ENCODE measurements around the gene RTKN2. TPM values are rescaled to one million over a fixed set of nuclear protein-coding genes. Genes with fewer than 3 reads are reported as not detected.

RTKN2 gene
- total RNA-seq, 1 donor from 2014 or later = 3.9 TPM

DNA sequence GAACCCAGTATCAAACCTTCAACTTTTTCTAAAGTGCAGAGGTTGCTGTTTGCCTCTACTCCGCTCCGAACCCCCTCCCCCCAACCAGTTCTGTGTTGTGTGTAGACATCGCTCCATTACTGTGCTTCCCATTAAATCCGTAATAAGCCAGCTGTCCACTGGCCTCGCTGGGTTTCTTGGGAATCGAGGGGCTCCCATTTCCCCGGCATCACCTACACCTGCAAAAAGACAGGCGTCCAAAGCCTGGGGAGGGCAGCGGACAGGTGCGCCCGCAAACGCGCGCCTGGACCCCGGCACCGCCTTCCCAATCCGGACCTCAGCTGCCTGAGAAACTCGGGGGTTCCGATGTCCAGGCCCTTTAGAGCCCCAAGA, 631 bp downstream of the RTKN2 start:
- Mint-ChIP-seq H3K4me3 (ENCODE audit: unreplicated experiment) (peak overlapping the region; percentile 71), H3K9me3 (ENCODE audit: low read depth) (no peaks in the 10 kb centered on the region), H3K27ac (ENCODE audit: unreplicated experiment) (no peak overlapping the region), H3K36me3 (ENCODE audit: low read depth) (no peaks in the 10 kb centered on the region), H3K4me1 (ENCODE audit: low read depth) (peaks cover 44% of the 10 kb centered on the region), H3K27me3 (ENCODE audit: low read depth) (no peaks in the 10 kb centered on the region)
- DNase-seq (ENCODE audit: low spot score) = peak; percentile 53
- TF ChIP-seq, protein P1, sequence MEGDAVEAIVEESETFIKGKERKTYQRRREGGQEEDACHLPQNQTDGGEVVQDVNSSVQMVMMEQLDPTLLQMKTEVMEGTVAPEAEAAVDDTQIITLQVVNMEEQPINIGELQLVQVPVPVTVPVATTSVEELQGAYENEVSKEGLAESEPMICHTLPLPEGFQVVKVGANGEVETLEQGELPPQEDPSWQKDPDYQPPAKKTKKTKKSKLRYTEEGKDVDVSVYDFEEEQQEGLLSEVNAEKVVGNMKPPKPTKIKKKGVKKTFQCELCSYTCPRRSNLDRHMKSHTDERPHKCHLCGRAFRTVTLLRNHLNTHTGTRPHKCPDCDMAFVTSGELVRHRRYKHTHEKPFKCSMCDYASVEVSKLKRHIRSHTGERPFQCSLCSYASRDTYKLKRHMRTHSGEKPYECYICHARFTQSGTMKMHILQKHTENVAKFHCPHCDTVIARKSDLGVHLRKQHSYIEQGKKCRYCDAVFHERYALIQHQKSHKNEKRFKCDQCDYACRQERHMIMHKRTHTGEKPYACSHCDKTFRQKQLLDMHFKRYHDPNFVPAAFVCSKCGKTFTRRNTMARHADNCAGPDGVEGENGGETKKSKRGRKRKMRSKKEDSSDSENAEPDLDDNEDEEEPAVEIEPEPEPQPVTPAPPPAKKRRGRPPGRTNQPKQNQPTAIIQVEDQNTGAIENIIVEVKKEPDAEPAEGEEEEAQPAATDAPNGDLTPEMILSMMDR (IDR thresholded peaks at IDR 0.05) = no peak

DNA sequence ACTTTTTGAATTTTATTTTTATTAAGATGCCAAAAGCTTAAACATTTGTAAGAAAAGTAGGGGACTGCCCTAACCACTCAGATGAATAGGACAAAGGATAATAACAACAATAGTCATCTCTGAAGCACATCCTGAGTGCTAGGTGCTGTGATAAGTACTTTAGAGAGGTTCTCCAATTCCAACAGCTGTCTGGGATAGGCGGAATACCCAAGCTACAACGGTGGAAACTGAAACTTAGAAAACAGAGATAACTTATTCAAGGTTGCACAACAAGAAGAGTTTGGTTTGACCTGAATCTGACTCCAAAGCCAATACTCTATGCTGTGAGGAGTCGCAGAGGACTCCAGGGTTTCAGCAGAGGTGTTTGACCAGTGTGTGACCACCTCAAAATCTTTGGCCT, 2.0 kb downstream of the RTKN2 start:
- Mint-ChIP-seq H3K27ac (ENCODE audit: unreplicated experiment) (no peak overlapping the region), H3K4me3 (ENCODE audit: unreplicated experiment) (peak overlapping the region; percentile 29), H3K4me1 (ENCODE audit: low read depth) (peaks cover 48% of the 10 kb centered on the region), H3K36me3 (ENCODE audit: low read depth) (no peaks in the 10 kb centered on the region), H3K27me3 (ENCODE audit: low read depth) (no peaks in the 10 kb centered on the region), H3K9me3 (ENCODE audit: low read depth) (no peaks in the 10 kb centered on the region)
- DNase-seq (ENCODE audit: low spot score) = no peak
- TF ChIP-seq, protein P1 (IDR thresholded peaks at IDR 0.05) = no peak

- peaks cover 49% of the 10 kb centered on the region for H3K4me1 Mint-ChIP-seq (ENCODE audit: low read depth)
- H3K4me3 Mint-ChIP-seq (ENCODE audit: unreplicated experiment) = no peak overlapping the region
- no peak for DNase-seq (ENCODE audit: low spot score)
- no peaks in the 10 kb centered on the region for H3K27me3 Mint-ChIP-seq (ENCODE audit: low read depth)
- no peak overlapping the region for H3K27ac Mint-ChIP-seq (ENCODE audit: unreplicated experiment)
- TF ChIP-seq, protein P1 (IDR thresholded peaks at IDR 0.05) = no peak
- no peaks in the 10 kb centered on the region for H3K9me3 Mint-ChIP-seq (ENCODE audit: low read depth)
- H3K36me3 Mint-ChIP-seq (ENCODE audit: low read depth) = no peaks in the 10 kb centered on the region
Measured at GRCh38 chr10:62266147-62266546, 2.5 kb downstream of the RTKN2 start.

GRCh38 chr10:62264702-62265436, 3.8 kb downstream of the RTKN2 start:
- no peak overlapping the region for H3K4me3 Mint-ChIP-seq (ENCODE audit: unreplicated experiment)
- H3K9me3 Mint-ChIP-seq (ENCODE audit: low read depth) = no peaks in the 10 kb centered on the region
- H3K27me3 Mint-ChIP-seq (ENCODE audit: low read depth) = no peaks in the 10 kb centered on the region
- H3K36me3 Mint-ChIP-seq (ENCODE audit: low read depth) = no peaks in the 10 kb centered on the region
- DNase-seq (ENCODE audit: low spot score) = no peak
- peak overlapping the region; percentile 58 for H3K27ac Mint-ChIP-seq (ENCODE audit: unreplicated experiment)
- H3K4me1 Mint-ChIP-seq (ENCODE audit: low read depth) = peaks cover 44% of the 10 kb centered on the region
- TF ChIP-seq, protein P1 (IDR thresholded peaks at IDR 0.05) = peak; percentile 88

- H3K36me3 Mint-ChIP-seq (ENCODE audit: low read depth) = no peaks in the 10 kb centered on the region
- H3K4me1 Mint-ChIP-seq (ENCODE audit: low read depth) = peaks cover 39% of the 10 kb centered on the region
- H3K27me3 Mint-ChIP-seq (ENCODE audit: low read depth) = no peaks in the 10 kb centered on the region
- no peak for DNase-seq (ENCODE audit: low spot score)
- H3K9me3 Mint-ChIP-seq (ENCODE audit: low read depth) = no peaks in the 10 kb centered on the region
- TF ChIP-seq, protein P1 (IDR thresholded peaks at IDR 0.05) = no peak
- no peak overlapping the region for H3K27ac Mint-ChIP-seq (ENCODE audit: unreplicated experiment)
- H3K4me3 Mint-ChIP-seq (ENCODE audit: unreplicated experiment) = no peak overlapping the region
Measured at GRCh38 chr10:62264126-62264525, 4.5 kb downstream of the RTKN2 start.
